ENCODE data around the gene NUTM1.

Gene NUTM1, protein sequence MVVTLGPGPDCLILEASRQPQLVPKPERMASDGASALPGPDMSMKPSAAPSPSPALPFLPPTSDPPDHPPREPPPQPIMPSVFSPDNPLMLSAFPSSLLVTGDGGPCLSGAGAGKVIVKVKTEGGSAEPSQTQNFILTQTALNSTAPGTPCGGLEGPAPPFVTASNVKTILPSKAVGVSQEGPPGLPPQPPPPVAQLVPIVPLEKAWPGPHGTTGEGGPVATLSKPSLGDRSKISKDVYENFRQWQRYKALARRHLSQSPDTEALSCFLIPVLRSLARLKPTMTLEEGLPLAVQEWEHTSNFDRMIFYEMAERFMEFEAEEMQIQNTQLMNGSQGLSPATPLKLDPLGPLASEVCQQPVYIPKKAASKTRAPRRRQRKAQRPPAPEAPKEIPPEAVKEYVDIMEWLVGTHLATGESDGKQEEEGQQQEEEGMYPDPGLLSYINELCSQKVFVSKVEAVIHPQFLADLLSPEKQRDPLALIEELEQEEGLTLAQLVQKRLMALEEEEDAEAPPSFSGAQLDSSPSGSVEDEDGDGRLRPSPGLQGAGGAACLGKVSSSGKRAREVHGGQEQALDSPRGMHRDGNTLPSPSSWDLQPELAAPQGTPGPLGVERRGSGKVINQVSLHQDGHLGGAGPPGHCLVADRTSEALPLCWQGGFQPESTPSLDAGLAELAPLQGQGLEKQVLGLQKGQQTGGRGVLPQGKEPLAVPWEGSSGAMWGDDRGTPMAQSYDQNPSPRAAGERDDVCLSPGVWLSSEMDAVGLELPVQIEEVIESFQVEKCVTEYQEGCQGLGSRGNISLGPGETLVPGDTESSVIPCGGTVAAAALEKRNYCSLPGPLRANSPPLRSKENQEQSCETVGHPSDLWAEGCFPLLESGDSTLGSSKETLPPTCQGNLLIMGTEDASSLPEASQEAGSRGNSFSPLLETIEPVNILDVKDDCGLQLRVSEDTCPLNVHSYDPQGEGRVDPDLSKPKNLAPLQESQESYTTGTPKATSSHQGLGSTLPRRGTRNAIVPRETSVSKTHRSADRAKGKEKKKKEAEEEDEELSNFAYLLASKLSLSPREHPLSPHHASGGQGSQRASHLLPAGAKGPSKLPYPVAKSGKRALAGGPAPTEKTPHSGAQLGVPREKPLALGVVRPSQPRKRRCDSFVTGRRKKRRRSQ

DNA sequence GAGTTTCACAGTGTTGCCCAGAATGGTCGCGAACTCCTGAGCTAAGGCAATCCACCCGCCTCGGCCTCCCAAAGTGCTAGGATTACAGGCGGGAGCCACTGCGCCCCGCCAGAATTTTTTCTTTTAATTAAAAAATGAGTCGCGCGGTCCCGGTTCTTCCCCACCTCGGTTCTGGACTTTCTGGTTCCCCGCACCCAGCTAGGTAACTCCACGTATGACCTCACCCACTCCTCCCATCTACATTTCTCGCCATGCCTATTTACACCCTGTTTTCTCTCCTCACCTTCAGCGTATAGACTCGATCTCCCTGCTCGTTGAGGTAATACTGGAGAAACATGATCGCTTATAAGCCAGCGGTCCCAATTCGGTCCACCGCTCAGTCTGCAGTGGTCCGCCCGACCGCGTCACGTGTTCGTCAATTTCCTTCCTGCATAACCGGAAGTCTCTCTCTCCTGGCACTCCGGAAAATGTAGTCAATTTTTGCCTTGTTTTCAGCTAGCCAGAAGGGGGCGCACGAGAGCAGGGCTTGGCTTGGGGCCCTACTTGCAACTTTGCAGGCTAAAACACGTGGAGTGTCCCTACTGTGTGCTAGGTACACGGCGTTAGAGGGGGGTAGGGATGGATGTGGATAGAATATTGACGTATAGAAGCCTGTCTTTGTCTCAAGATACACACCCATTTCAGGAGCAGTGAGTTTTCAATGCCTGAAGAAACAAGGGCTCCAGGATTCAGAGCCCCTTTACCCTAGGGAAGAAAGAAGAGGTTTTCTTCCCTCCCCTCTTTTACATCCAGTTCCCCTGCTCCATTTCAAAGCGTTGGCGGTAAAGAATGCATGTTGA, at the start of gene NUTM1, which contains the start of gene NOP10:
Gene NUTM1 (plus strand): TSS at position 579 of the 839 bp plus-strand sequence. CDS start 382 bp downstream, outside the sequence.
Gene NOP10 (minus strand): TSS at position 400 of the 839 bp plus-strand sequence. CDS start 63 bp downstream, at position 337.
- DNase-seq, result peak; percentile 93

DNA sequence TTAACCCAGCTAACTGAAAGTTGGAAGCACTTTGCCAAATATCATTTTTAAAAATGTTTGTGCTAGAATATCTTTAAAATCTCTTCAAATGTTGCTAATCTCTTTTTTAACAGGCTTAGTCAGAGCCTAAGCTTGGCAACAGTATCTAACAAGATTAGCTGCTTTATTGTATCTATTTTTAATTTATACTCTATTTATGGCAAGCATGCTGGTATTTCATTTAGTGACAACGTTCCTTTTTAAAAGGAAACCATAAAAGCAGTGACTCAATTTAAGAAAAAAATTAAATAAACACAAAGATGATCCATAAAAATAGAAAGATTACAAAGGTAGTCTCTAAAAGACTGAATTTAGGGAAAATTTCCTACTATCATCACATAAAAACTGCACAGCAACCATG, 46.1 kb upstream of the NUTM1 start:
- no peak for DNase-seq

DNA sequence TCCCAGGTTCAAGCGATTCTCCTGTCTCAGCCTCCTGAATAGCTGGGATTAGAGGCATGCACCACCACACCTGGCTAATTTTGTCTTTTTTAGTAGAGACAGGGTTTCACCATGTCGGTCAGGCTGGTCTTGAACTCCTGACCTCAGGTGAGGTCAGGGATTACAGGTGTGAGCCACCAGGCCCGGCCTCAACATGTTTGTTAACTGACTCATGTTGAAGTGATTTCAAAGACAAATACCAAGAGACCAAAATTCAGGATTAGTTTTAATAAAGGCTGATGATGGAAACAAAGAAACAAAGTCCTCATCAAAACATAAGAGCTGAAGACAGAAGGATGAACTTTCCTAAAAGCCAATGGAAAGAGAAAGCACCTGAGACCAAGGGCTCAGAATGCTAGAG, 42.1 kb upstream of the NUTM1 start:
- no peak for DNase-seq

DNA sequence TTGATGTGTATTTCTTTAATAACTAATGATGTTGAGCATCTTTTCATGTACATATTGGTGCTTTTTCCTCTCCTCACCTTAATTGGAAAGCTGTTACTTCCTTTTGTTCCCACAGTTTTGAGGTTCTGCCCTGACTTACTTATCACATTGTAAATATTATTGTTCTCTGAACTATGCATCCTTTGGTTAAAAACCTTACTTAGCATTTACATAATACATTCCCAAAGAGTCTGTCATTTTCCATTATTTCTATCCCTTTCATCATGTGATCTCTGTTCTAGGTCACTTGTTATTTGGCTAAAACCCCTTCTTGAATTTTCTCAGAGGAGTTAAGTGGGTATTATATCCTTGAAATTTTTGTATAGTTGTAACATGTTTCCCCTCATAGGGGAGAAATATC, 38.5 kb upstream of the NUTM1 start:
- no peak for DNase-seq

DNA sequence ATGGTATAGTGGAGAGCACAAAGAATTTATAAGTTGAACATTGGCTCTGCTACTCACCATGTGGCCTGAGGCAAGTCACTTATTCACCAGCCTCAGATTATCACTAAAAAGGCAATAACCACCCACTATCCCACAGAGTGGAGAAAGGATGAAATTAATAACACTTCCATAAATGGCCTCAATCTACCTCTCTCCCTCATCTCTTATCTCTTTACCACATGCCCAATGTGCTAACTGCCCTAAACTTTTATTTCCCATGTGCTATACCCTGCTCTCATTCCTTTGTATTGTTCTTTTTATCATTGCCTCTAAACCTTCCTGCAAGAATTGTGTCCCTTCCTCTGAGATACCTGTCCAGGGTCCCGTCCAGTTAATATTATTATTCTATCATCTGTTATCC, 31.6 kb upstream of the NUTM1 start:
- no peak for DNase-seq

DNA sequence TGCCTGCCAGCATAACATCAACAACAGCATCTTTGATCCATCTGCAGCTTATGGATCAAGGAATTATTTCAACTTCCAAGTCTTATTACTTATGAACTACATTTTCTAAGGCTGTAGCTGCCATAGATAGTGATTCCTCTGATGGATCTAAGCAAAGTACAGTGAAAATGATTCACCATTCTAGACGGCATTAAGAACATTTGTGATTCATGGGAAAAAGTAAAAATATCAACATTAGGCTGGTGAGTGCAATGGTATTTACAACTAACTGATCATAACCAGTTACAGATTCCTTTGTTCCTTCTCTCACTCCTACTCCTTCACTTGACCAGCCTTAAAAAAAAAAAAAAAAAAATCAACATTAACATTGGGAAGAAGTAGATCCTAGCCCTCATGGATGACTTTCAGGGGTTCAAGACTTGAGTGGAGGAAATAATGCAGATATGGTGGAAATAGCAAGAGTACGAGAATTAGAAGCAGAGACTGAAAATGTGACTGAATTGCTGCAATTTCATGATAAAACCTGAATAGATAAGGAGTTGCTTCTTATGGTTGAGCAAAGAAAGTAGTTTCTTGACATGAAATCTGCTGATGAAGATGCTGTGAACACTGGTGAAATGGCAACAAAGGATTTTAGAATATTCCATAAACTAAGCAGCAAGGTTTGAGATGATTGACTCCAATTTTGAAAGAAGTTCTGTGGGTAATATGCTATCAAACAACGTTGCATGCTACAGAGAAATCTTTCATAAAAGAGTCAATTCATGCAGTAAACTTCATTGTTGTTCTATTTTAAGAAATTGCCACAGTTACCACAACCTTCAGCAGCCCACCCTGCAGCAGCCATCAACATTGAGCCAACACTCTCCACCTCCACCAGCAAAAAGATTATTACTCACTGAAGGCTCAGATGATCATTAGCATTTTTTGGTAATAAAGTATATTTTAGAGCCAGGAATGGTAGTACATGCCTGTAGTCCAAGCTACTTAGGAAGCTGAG, 28.3 kb upstream of the NUTM1 start:
- no peak for DNase-seq

DNA sequence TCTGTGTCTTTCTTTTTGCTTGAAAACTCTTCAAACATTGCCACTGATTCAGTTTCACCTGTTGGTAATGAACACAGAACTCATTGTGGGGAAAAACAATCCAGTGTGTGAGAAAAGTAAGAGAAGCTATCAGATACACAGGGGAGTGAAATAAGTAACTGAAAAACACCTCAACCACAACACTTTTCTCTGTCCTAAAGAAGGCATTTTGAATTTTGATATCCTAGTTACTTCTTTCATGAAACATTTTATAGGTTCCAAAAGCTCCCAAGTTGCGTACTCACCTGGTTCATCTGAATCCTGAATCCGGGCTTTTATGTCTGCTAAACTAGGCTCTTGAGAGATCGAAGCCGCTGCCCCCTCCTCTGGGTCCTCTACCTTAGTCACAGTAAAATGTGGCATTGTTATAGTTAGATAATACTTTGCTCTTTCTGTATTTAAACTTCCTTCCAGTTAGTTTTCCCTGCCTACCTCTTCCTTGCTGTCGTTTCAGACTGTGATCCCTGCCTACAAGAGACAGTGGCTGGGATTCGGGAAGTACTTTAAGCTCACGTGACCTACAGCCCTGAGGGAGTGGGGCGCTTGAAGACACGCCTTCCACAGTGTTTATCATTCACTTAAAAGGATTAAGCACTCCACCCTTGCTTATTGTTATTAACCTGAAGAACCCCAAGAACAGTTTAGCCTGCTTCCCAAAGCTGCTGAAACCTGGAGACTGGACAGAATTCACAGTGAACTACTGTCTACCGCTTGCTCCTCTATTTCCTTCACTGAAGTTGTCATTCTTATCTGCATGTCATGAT, 24.6 kb upstream of the NUTM1 start:
- DNase-seq, result no peak

DNA sequence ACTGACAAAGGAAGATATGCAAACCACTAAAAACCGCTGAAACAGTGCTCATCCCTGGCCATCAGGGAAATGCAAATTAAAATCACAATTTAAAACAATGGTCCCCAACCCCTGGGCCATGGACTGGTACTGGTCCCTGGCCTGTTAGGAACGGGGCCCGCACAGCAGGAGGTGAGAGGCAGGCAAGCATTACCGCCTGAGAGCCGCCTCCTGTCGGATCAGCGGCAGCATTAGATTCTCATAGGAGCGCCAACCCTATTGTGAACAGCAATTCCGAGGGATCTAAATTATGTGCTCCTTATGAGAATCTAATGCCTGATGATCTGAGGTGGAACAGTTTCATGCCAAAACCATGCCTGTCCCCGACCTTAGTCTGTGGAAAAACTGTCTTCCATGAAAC, 19.9 kb upstream of the NUTM1 start:
- no peak for DNase-seq

DNA sequence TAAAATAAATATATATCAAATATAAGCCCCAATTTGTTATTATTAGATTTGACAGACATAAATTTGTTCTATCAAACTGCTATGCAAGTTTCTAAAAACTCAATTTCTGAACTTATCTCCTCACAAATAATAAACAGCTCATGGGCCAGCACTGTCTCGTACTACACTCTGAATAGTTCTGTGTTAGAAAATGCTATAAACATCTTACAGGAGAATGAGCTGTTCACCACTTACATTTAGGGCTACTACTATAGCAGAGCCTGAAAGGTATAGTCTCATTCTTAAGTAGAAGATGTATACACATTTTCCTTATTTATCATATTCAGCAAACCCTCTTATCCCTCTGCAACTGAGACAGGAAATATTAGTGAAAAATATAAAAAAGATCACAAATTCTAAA, 18.2 kb upstream of the NUTM1 start:
- DNase-seq, result no peak

DNA sequence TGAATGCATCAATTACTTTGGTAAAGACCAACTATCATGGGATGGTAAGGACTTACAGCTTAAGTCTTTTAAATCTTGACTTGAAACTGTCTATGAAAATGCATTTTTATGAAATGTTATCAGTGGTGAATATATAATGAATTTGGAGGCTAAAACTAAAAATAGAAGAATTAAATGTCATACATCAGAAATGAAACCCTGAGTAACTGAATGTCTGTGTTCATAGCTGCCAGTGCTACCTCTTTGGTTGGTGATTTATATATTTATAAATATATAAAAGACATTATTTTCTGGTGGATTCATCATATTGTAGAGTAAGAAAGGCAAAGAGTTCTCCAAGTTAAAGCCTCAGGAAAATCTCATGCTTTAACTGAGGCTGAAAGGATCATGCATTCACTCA, 17.7 kb upstream of the NUTM1 start:
- DNase-seq, result no peak

DNA sequence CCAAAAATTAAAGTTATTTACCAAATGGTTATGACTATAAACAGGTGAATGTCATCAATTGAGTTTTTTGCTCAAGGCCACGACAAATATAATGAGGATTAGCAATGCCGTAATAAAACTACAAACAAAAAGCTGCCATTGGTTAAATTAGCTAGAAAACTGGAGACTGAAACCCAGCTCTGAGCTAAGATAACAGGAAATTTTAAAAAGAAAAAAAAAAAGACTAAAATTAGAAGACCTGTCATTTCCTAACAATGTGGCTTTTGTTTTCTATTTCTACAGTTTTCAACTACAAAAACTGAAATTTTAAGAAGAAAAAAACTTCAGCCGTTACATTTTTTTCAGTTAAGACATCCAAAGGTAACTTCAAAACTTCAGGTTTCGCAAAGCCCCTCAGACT, 15.2 kb upstream of the NUTM1 start:
- no peak for DNase-seq

DNA sequence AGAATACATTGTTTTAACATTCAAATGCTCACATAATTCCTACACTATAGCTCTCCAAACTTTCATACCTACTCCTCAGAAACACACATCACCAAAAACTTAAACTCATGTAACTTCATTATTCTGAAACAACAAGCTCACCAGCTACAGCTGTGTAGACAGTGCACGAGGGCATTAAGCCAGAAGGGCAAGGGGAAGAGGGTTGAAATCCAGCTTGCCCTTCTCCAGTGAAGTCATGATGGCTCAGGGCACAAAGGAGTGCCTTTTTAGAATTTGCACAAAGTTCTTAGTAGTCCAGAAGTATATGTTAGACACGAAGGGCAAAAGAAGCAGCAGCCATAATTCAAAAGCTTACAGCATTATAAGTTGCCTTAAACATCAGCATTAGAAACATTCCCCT, 14.1 kb upstream of the NUTM1 start:
- DNase-seq, result no peak

DNA sequence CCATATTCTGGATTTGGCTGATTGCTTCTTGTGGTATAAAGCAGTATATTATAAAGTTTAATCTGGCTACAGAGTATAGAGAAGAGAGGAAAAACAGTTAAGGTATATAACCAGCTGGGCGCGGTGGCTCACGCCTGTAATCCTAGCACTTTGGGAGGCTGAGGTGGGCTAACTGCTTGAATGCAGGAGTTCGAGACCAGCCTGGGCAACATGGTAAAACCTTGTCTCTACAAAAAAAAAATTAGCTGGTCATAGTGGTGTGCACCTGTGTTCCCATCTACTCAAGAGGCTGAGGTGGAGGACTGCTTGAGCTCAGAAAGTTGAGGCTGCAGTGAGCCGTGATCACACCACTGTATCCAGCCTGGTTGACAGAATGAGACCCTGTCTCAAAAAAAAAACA, 12.8 kb upstream of the NUTM1 start:
- no peak for DNase-seq

DNA sequence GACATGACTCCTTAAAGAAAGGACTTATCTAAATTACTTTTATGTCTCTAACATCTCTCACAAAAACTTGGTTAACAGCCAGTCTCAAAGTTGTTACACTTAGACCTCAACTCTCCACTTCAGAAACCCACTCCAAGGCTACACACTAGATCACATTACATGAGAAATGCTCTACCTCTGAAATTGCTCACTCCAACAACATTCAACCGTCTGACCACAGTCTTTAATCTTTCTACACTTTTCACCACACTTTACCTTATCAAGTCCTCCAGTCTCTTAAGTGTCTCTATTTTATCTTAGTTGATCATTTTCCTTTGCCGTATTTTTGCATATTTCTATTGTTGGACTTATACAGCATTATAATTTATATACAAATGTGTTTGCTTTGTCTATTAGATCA, 11.3 kb upstream of the NUTM1 start:
- DNase-seq, result no peak

DNA sequence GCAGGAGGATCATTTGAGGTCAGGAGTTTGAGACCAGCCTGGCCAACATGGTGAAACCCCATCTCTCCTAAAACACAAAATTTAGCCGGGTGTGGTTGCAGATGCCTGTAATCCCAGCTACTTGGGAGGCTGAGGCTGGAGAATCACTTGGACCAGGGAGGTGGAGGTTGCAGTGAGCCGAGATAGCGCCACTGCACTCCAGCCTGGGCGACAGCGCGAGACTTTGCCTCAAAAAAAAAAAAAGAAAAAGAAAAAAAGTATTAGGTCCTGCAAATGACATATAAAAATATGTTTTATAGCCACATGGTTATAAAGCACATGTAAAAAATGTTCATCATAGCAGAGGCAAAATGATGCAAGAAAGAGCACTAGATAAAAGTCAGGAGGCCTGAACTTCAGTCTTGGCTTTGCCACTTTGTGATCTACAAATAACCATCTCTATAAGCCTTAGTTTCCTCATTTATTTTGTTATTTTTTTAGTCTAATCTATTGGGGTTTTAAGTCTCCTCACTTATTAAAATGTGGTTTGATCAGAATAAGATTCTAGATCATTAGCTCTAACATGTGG, 10.5 kb upstream of the NUTM1 start:
- DNase-seq, result no peak

DNA sequence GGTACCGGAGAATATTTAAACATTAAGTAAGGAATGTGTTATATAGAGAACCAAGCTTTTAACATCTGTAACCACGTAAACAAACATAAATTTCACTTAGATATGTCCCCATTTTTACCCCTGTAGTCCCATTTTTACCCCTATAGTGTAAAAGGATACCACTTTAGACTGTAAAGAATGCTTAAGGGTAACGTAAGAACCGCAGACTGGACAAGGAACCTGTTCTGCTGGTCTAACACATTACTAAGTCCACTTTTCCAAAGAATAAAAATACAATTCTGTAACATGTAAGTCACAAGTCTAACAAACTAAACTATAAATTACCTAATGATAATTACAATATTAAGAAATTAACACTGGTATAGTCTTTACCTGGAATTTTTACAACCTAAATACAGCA, 8.4 kb upstream of the NUTM1 start:
- no peak for DNase-seq

DNA sequence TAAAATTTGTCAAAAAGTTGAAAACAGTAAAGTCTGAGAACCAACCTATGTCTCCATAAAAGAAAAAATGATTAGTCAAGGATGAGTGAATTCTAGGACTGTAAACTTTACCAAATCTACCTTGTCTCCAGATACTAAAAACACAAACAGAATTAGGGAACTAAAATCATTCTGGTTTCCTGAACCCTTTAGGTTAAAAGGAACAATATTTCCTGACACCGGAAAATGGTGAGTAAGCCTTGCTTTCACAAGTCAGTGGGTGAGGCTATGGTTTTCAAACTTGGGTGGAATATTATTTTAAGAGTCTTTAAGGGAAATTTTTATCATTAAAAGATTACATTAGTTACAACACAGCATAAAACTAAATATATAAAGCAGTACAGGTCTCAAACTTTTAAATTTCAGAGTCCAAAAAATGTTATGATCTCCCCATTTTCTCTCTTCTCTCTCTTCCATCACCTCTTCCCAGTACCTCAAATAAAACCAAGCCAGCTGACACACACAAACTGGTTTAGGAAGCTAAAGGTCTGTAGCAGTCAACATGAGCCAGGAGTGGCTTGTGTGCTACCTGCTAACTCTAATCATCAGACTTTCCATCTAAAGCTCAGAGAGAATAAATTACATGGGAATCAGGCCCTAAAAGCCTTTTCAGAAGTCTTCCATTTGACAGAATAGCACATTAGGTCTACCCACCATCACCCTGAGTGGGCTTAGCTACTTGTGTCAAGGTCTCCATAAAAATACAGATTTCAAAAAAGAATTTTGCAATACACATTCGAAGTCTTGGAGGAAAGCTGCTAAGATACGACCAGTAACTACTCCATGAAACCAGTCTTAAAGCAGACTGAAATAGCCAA, 7.7 kb upstream of the NUTM1 start:
- DNase-seq, result no peak

DNA sequence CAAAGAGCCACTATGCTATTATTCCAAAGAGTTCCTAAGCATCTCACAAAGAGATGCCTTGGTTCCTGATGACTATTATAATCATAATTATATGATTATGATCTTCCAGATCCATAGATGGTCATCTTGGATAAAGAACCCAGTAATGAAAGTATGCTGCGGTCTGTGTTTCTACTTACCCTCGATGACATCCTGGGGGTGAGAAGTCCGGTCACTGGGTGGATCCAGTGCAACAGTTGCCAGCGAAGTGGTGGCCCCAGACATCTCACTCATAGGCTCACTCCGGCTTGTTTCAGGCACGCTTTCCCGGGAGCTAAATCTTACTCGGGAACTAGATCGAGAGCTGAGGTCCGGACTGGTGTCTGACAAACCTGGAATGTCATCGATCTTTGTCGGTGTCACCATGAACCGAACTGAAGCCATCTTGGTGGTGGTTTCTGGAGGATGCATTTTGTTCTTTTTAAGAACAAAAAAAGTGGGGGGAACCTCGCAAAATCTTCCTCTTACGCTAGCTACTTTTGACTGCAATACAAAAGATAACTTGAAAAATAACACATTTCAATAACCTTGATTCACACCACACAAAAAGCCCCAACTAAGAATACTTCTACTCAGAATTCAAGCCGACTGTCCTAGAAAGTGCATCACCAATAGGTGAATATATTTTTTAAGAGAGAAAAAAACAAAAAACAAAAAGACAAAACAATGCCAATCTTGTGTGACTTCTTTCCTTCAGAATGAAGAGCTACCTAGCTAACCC, 6.7 kb upstream of the NUTM1 start:
- no peak for DNase-seq

Data from activated T-cell treated with anti-CD3 and anti-CD28 coated beads, Interleukin-2, amount 50 U/mL, for 1 hour (primary cell).